Heart left ventricle (tissue), 16 donors: ENCODE data around the gene PANX1. TPM values are rescaled to one million over a fixed set of nuclear protein-coding genes. Genes with fewer than 3 reads are reported as not detected.

Experiments
- ATAC-seq, 4 donors: fragments of 200-7000 bp; cut with Tn5 transposase; one replicate each; pipeline ENCODE4 v1.9.1; 2020 to 2022; ENCODE audit warnings: moderate library complexity in 4 of 4, mild to moderate bottlenecking in 3 of 4, moderate number of reproducible peaks in 1 of 4
- DNase-seq, 5 donors: peaks; one replicate each; pipeline ENCODE4 v3.0.0-alpha.2; 2020
- H3K27ac ChIP-seq, 12 donors: fragments of 200-600 bp; sonication (generic) in 4 of 12; one replicate each; pipeline versions ENCODE4 v1.5.0 to v1.8.0; 2016 to 2022; ENCODE audit warnings: mild to moderate bottlenecking in 2 of 12
- H3K27me3 ChIP-seq, 9 donors: fragments of 200-600 bp; sonication (generic) in 2 of 9; one replicate each; pipeline versions ENCODE4 v1.5.1 to v1.8.0; 2016 to 2022; ENCODE audit warnings: mild to moderate bottlenecking in 3 of 9
- H3K36me3 ChIP-seq, 9 donors: fragments of 200-600 bp; sonication (generic) in 2 of 9; one replicate each; pipeline versions ENCODE4 v1.5.0 to v1.8.0; 2018 to 2022; ENCODE audit warnings: mild to moderate bottlenecking in 2 of 9
- H3K4me1 ChIP-seq, 12 donors: fragments of 200-600 bp; sonication (generic) in 4 of 12; one replicate each; pipeline versions ENCODE4 v1.5.0 to v1.8.0; 2016 to 2022; ENCODE audit warnings: mild to moderate bottlenecking in 3 of 12
- H3K4me3 ChIP-seq, 12 donors: fragments of 200-600 bp; sonication (generic) in 4 of 12; one replicate each; pipeline versions ENCODE4 v1.5.0 to v1.8.0; 2017 to 2022; ENCODE audit warnings: mild to moderate bottlenecking in 9 of 12, moderate library complexity in 4 of 12
- H3K9me3 ChIP-seq, 12 donors: fragments of 200-600 bp; sonication (generic) in 4 of 12; one replicate each; pipeline versions ENCODE4 v1.5.0 to v1.8.0; 2016 to 2022; ENCODE audit warnings: mild to moderate bottlenecking in 1 of 12
- POLR2A ChIP-seq, 2 donors: fragments of 450-650 bp; IDR thresholded peaks; one replicate each; pipeline ENCODE4 v1.6.1; 2017; ENCODE audit warnings: antibody characterized with exemption in 2 of 2, mild to moderate bottlenecking in 2 of 2, moderate library complexity in 2 of 2
- WGBS, 4 donors: extraction: QIAGEN DNeasy Blood & Tissue Kit in 2 of 4; methylation state at CpG; one replicate each; pipeline versions ENCODE4 v1.1.5 to v1.1.7; 2013 to 2018; 5-methylcytosine and 5-hydroxymethylcytosine counted together
- intact Hi-C, 10 donors: fragments of 100-400 bp; cut with DNase I; formaldehyde crosslinking; loops; one replicate each; pipeline versions ENCODE4 v1.11.1 to v1.14.2; 2022
- polyA plus RNA-seq, 2 donors: library from polyadenylated mRNA; stranded (reverse); fragments of 200-250 nt; gene quantifications; one replicate each; pipeline ENCODE4 v1.2.3, GENCODE V29; 2013
- total RNA-seq, 9 donors: library from RNA; depleted of rRNA in 2 of 9; stranded (reverse); fragments of >200 nt in 2 of 9; fragmentation: NEBNext Ultra II Directional in 3 of 9; extraction: Animal tissue kit (Norgen Biotek cat#: 25700) in 3 of 9; gene quantifications; one replicate each; pipeline versions ENCODE4 v1.1.0 to v1.2.4, GENCODE V29; 2016 to 2023
- TF ChIP-seq, protein P1 (sequence below), 12 donors: fragments of 200-600 bp; sonication (generic) in 4 of 12; IDR thresholded peaks; one replicate each; pipeline versions ENCODE4 v1.5.0 to v1.8.0; 2018 to 2022; ENCODE audit warnings: antibody characterized with exemption in 12 of 12, mild to moderate bottlenecking in 5 of 12
- donor health status: ischemic (EF 13 %, LVEDD 7.1; RV severe dilation, severe dysfunction).
- donor health status: healthy with polysubstance abuse.
- donor health status: DM: no; HTN: yes; CAD: no.
- donor health status: DM: no; HTN: no; CAD: no.
- donor health status: ischemic (EF 25% LVEDD 6.9; RV normal size, moderate dysfunction).
- donor health status: ischemic (EF 25% LVEDD 5.7; RV mildly dilated, moderate dysfunction).
- donor health status: healthy.
- donor health status: DM: yes; HTN: yes; CAD: no.
- donor health status: ischemic (EF 35%, LVEDD 5.7; RV mildly dilated, moderate dysfunction).
- donor health status: nonischemic (EF 11% LVEDD 7.7; RV severe dilation, severe dysfunction).
- donor health status: DM: yes; HTN: yes; CAD: no.
- donor health status: PGD.
- donor health status: ischemic (EF 29% LVEDD 5.4; RV normal size, mild dysfunction).
- donor health status: nonischemic (EF 23%, LVEDD 6.1; RV moderate dilation, normal function).

The PANX1 gene
- total and polyA plus RNA-seq, 11 donors: 5.8 to 57.5 (median 18.4) TPM

DNA sequence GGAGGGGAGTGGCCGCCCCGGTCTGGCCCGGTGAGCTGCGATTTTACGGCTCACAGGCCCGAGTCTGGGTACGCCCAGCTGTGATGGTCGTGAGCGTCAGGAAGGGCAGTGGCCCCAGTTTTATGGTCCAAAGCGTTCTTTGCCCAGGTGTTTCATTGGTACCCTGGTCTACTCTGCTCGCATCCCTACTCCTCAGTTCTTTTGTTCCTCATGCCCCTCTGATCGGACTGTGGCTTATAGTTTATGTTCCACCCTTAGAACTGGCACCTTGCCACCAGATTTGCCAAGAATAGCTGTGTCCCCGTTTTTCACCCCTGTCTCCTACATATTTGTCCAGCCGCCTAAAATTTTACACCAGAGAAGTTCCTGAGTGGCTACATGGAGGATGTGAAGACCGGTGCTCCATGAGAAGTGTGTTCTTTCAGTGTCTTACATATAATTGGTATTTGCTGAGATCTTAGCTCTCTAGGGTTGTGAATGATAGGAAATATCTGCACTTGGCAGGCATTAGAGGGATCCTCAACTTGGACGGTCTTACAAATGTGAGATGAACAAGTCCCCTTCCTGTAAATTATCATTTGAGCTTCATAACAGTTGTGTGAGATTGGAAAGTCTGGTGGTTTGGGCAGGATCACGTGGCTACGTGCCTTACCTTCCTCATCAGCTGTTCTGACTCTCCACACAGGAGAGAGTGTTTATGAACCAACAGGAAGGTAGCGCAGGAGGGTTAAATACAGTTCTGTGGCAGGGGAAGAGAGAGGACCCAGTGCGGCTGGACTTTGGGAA lies 1.1 kb downstream of the PANX1 start:
- peak overlapping the region; percentile 83 to 98 (median 90) for H3K27ac ChIP-seq
- H3K27me3 ChIP-seq: no peaks in the 10 kb centered on the region
- TF ChIP-seq, protein P1, sequence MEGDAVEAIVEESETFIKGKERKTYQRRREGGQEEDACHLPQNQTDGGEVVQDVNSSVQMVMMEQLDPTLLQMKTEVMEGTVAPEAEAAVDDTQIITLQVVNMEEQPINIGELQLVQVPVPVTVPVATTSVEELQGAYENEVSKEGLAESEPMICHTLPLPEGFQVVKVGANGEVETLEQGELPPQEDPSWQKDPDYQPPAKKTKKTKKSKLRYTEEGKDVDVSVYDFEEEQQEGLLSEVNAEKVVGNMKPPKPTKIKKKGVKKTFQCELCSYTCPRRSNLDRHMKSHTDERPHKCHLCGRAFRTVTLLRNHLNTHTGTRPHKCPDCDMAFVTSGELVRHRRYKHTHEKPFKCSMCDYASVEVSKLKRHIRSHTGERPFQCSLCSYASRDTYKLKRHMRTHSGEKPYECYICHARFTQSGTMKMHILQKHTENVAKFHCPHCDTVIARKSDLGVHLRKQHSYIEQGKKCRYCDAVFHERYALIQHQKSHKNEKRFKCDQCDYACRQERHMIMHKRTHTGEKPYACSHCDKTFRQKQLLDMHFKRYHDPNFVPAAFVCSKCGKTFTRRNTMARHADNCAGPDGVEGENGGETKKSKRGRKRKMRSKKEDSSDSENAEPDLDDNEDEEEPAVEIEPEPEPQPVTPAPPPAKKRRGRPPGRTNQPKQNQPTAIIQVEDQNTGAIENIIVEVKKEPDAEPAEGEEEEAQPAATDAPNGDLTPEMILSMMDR (IDR thresholded peaks at IDR 0.05): no peak
- peak overlapping the region; percentile 62 to 87 (median 83) for H3K4me3 ChIP-seq
- no peaks in the 10 kb centered on the region for H3K36me3 ChIP-seq
- DNase-seq: no peak
- H3K4me1 ChIP-seq: peaks cover 0 to 62% (median 56%) of the 10 kb centered on the region in 12 donors
- ATAC-seq: peak in 2 of 4 donors; percentile 32 to 38
- WGBS, 4 donors: 11 to 17% (median 15%) methylated on average over 17 to 20 of the region's 20 CpGs
- no peaks in the 10 kb centered on the region for H3K9me3 ChIP-seq
- intact Hi-C loops: loop anchor here in 3 of 10 donors (5.0 to 10.0 kb wide), 3 partner anchors 55 to 805 kb away; no protein-coding TSS in a partner anchor

DNA sequence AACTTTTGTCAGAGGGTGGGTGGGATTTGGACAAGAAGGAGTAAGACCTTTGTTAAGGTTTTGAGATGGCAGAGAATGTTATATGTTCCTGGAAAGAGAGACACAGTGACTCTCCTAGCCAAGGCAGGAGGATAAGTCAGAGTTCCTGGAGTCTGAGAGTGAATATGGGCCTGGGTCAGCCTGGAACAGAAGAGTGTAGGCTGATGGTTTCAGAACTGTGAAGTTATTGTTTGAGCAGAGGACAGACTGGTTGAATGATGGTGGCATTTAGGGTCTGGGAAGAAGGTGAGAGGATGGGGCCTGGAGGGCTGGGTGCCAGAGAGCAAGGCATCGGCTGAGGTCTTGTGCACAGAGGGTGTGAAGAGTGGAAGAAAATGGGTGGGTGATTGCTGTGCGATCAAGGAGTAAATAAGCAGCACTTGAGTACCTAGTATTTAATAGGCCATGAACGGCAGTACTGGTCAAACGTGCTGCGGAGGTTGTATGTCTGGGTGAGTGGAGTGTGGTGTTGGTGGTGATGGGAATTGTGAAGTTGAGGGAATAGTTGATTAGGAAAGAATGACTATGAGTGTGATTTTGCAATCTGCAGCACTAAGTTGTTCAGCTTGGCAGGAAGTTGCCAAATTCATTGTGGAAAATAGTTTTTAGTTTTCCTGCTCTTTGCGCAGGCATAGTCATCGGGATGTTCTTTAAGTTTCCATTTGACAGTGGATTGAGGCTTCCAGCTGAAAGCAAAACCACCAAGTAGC lies 1.8 kb downstream of the PANX1 start:
- ATAC-seq (peak in 3 of 4 donors; percentile 4 to 29 (median 11)), DNase-seq (no peak)
- H3K27ac ChIP-seq: peak overlapping the region; percentile 20 to 98 (median 90)
- peak overlapping the region in 11 of 12 donors; percentile 62 to 87 (median 83) for H3K4me3 ChIP-seq
- TF ChIP-seq, protein P1 (IDR thresholded peaks at IDR 0.05): no peak
- peak in 1 of 2 donors; percentile 34 for TF ChIP-seq POLR2A (IDR thresholded peaks at IDR 0.05)
- peaks cover 0 to 70% (median 64%) of the 10 kb centered on the region in 12 donors for H3K4me1 ChIP-seq
- 65 to 73% (median 68%) methylated on average over 7 of the region's 7 CpGs for WGBS, 4 donors
- intact Hi-C loops: loop anchor here in 2 of 10 donors (5.0 to 10.0 kb wide), 2 partner anchors 57 to 804 kb away; no protein-coding TSS in a partner anchor
- H3K27me3 ChIP-seq: no peaks in the 10 kb centered on the region
- H3K36me3 ChIP-seq: no peaks in the 10 kb centered on the region
- no peaks in the 10 kb centered on the region for H3K9me3 ChIP-seq

GRCh38 chr11:94131047-94131717 lies 2.5 kb downstream of the PANX1 start:
- H3K4me1 ChIP-seq: peaks cover 0 to 77% (median 71%) of the 10 kb centered on the region in 12 donors
- intact Hi-C loops: loop anchor here in 2 of 10 donors (5.0 to 10.0 kb wide), 2 partner anchors 56 to 804 kb away; no protein-coding TSS in a partner anchor
- peak overlapping the region; percentile 33 to 98 (median 88) for H3K27ac ChIP-seq
- no peaks in the 10 kb centered on the region for H3K36me3 ChIP-seq
- peak overlapping the region in 8 of 12 donors; percentile 20 to 87 (median 77) for H3K4me3 ChIP-seq
- H3K9me3 ChIP-seq: no peaks in the 10 kb centered on the region
- no peaks in the 10 kb centered on the region for H3K27me3 ChIP-seq
- DNase-seq (no peak), ATAC-seq (no peak)
- TF ChIP-seq, protein P1 (IDR thresholded peaks at IDR 0.05): no peak
- TF ChIP-seq POLR2A (IDR thresholded peaks at IDR 0.05): no peak
- WGBS, 4 donors: 52 to 85% (median 63%) methylated on average over 3 of the region's 3 CpGs
